SK-N-SH (cell line): ENCODE data around the gene PLCG2. TPM values are rescaled to one million over a fixed set of nuclear protein-coding genes. Genes with fewer than 3 reads are reported as not detected.

Source experiments
- CTCF ChIA-PET: fragments of 300-600, 350-600 bp; formaldehyde crosslinking; extraction: SDS; loops from one replicate; lab custom pipeline; 2021; lab: Yijun Ruan, JAX
- POLR2A ChIA-PET: fragments of 350-600 bp; sonication (Branson Sonifier 250); formaldehyde crosslinking; extraction: SDS; loops from one replicate; lab custom pipeline; 2020; ENCODE audit warnings: antibody characterized with exemption, inconsistent platforms; lab: Yijun Ruan, JAX
- DNase-seq: peaks from one replicate; pipeline ENCODE4 v3.0.0; 2012
- H2AFZ ChIP-seq: fragments of 200-600 bp; sonication (generic); 2 replicates; pipeline ENCODE4 v1.8.1; 2016; ENCODE audit warnings: antibody characterized with exemption, mild to moderate bottlenecking, low read depth
- H3F3A ChIP-seq: fragments of 200-600 bp; sonication (generic); replicated peaks from 2 replicates; pipeline ENCODE3; 2016; ENCODE audit warnings: antibody characterized with exemption, mild to moderate bottlenecking; ENCODE audit not compliant: insufficient read depth
- H3K27ac ChIP-seq, 2 experiments: fragments of 200-500 bp in 1 of 2; fragments of 200-600 bp in 1 of 2; sonication (Bioruptor generic) in 1 of 2; sonication (generic), shearing (Covaris generic) in 1 of 2; 2 replicates each; pipeline versions ENCODE4 v1.5.1 to v1.6.1; 2014 to 2016; ENCODE audit warnings: low read depth in 2 of 2, inconsistent platforms in 1 of 2, low read length in 1 of 2, mild to moderate bottlenecking in 1 of 2, mixed read lengths in 1 of 2
- H3K27me3 ChIP-seq: fragments of 200-600 bp; sonication (generic), shearing (Covaris generic); 2 replicates; pipeline ENCODE4 v1.6.1; 2016; ENCODE audit warnings: mixed run types; ENCODE audit not compliant: insufficient read depth
- H3K36me3 ChIP-seq, 2 experiments: fragments of 200-500 bp in 1 of 2; fragments of 200-600 bp in 1 of 2; sonication (Bioruptor generic) in 1 of 2; sonication (generic) in 1 of 2; replicated peaks in 1 of 2; 2 replicates each; pipeline versions ENCODE3 to v1.5.1; 2014 to 2016; ENCODE audit warnings: low read length in 1 of 2, mild to moderate bottlenecking in 1 of 2; ENCODE audit not compliant: insufficient read depth in 2 of 2, control insufficient read depth in 1 of 2
- H3K4me1 ChIP-seq, 2 experiments: fragments of 200-500 bp in 1 of 2; fragments of 200-600 bp in 1 of 2; sonication (Bioruptor generic) in 1 of 2; sonication (generic), shearing (Covaris generic) in 1 of 2; 2 replicates each; pipeline versions ENCODE4 v1.5.1 to v1.6.1; 2014 to 2016; ENCODE audit warnings: low read depth in 1 of 2, low read length in 1 of 2, mixed run types in 1 of 2; ENCODE audit not compliant: insufficient read depth in 2 of 2, control insufficient read depth in 1 of 2
- H3K4me2 ChIP-seq: fragments of 200-600 bp; sonication (generic), shearing (Covaris generic); 2 replicates; pipeline ENCODE4 v1.6.1; 2017; ENCODE audit warnings: mixed run types
- H3K4me3 ChIP-seq, 2 experiments: fragments of 200-500 bp in 1 of 2; fragments of 200-600 bp in 1 of 2; sonication (Bioruptor generic) in 1 of 2; sonication (generic), shearing (Covaris generic) in 1 of 2; 2 replicates each; pipeline versions ENCODE4 v1.5.1 to v1.8.1; 2014 to 2016; ENCODE audit warnings: low read depth in 2 of 2, inconsistent platforms in 1 of 2, low read length in 1 of 2, mild to moderate bottlenecking in 1 of 2, mixed read lengths in 1 of 2, moderate library complexity in 1 of 2
- H3K79me2 ChIP-seq: fragments of 200-600 bp; sonication (generic); 2 replicates; pipeline ENCODE4 v1.8.1; 2017; ENCODE audit warnings: mild to moderate bottlenecking; ENCODE audit not compliant: insufficient read depth
- H3K9ac ChIP-seq: fragments of 200-600 bp; sonication (generic); 2 replicates; pipeline ENCODE4 v1.6.1; 2017; ENCODE audit warnings: mixed run types
- H3K9me2 ChIP-seq: fragments of 200-600 bp; sonication (generic); 2 replicates; pipeline ENCODE4 v1.6.1; 2017; ENCODE audit warnings: mixed run types
- H3K9me3 ChIP-seq: fragments of 200-600 bp; sonication (generic); 2 replicates; pipeline ENCODE4 v1.6.1; 2017; ENCODE audit warnings: mixed run types, mild to moderate bottlenecking, moderate library complexity
- H4K20me1 ChIP-seq: fragments of 200-600 bp; sonication (generic); 2 replicates; pipeline ENCODE4 v1.6.1; 2017; ENCODE audit warnings: mild to moderate bottlenecking, mixed run types; ENCODE audit not compliant: insufficient read depth
- FOXJ3 ChIP-seq: sonication (generic); formaldehyde crosslinking; IDR thresholded peaks from 2 replicates; pipeline ENCODE4 v1.5.1; 2020; ENCODE audit warnings: mild to moderate bottlenecking, missing genetic modification reagents
- GABPA ChIP-seq: IDR thresholded peaks from 2 replicates; pipeline ENCODE4 v1.4.0; 2012; ENCODE audit warnings: low read depth, mild to moderate bottlenecking
- GATA2 ChIP-seq: sonication (generic); formaldehyde crosslinking; IDR thresholded peaks from 2 replicates; pipeline ENCODE4 v1.5.0; 2020; ENCODE audit warnings: mild to moderate bottlenecking, missing genetic modification reagents
- RAD21 ChIP-seq: IDR thresholded peaks from 2 replicates; pipeline ENCODE4 v1.6.1; 2012; ENCODE audit warnings: mild to moderate bottlenecking, low read length
- RCOR1 ChIP-seq: fragments of 150-350 bp; IDR thresholded peaks from 2 replicates; pipeline ENCODE4 v1.6.1; 2017; ENCODE audit warnings: antibody characterized with exemption, low read length
- RFX5 ChIP-seq: IDR thresholded peaks from 2 replicates; pipeline ENCODE4 v1.6.1; 2012; ENCODE audit warnings: mild to moderate bottlenecking, improper control_type of control experiment, low read length
- SMC3 ChIP-seq: IDR thresholded peaks from 2 replicates; pipeline ENCODE4 v1.6.1; 2012; ENCODE audit warnings: low read depth, low read length, improper control_type of control experiment
- TAF1 ChIP-seq: IDR thresholded peaks from 2 replicates; pipeline ENCODE4 v1.6.1; 2012; ENCODE audit warnings: low read depth, mild to moderate bottlenecking, low read length, moderate library complexity, borderline replicate concordance
- TCF12 ChIP-seq: IDR thresholded peaks from 2 replicates; pipeline ENCODE4 v1.4.0; 2012
- TEAD4 ChIP-seq: IDR thresholded peaks from 2 replicates; pipeline ENCODE4 v1.4.0; 2012; ENCODE audit warnings: mild to moderate bottlenecking, borderline replicate concordance; ENCODE audit not compliant: insufficient read depth
- USF1 ChIP-seq: IDR thresholded peaks from 2 replicates; pipeline ENCODE4 v1.4.0; 2012; ENCODE audit warnings: low read depth, borderline replicate concordance
- WGBS: methylation state at CpG from one replicate; pipeline ENCODE4 v1.1.6; 2017; ENCODE audit warnings: low lambda C conversion rate; 5-methylcytosine and 5-hydroxymethylcytosine counted together
- polyA plus RNA-seq, 3 experiments: library from polyadenylated mRNA; depleted of rRNA; stranded (reverse); fragments of >200 nt; gene quantifications; 2 replicates each; pipeline ENCODE4 v1.2.3, GENCODE V29; 2012
- TF ChIP-seq, protein P1 (sequence below): IDR thresholded peaks from 2 replicates; pipeline ENCODE4; 2012
- TF ChIP-seq, protein P2 (sequence below): IDR thresholded peaks from 2 replicates; pipeline ENCODE4 v1.6.1; 2012; ENCODE audit warnings: mild to moderate bottlenecking, low read depth, low read length, moderate library complexity
- TF ChIP-seq, protein P3 (sequence below): fragments of 150-350 bp; IDR thresholded peaks from 2 replicates; pipeline ENCODE4 v1.6.1; 2016; ENCODE audit warnings: mild to moderate bottlenecking, low read depth, low read length

Gene PLCG2
- polyA plus RNA-seq, 1 of the 3 experiments (the other 2 are of a cell fraction) = 0.23 TPM

DNA sequence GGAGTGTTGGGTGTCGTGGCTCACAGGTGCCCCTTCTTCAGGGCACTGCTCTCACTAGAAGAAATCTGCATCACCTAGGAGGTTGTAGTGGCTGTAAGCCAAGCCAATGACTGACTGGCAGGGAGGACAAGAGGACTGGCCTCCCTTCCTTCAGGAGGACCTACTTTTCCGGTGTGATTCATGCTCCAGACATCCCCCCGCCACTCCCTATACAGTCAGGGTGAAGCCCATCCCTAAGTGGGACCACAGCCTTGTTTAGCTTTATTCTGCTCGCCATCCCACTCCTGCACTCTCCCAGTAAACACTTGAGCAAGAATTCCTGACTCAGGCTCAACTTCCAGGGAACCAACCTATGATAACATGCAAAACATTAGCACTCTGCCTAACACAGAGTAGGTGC, 67.0 kb downstream of the PLCG2 start:
- Histone ChIP-seq H2AFZ (no peak overlapping the region), H3K9me2 (no peaks in the 10 kb centered on the region), H3K4me3 (no peak overlapping the region), H4K20me1 (no peaks in the 10 kb centered on the region), H3K27ac (no peak overlapping the region), H3K4me1 (no peaks in the 10 kb centered on the region), H3K9me3 (no peaks in the 10 kb centered on the region), H3K9ac (no peak overlapping the region), H3K36me3 (no peaks in the 10 kb centered on the region), H3K79me2 (no peaks in the 10 kb centered on the region), H3K27me3 (no peaks in the 10 kb centered on the region), H3K4me2 (no peak overlapping the region), H3F3A (no peaks in the 10 kb centered on the region)
- no peak for DNase-seq
- ChIA-PET POLR2A (no interaction called here), CTCF (no interaction called here)
- TF ChIP-seq, protein P1, sequence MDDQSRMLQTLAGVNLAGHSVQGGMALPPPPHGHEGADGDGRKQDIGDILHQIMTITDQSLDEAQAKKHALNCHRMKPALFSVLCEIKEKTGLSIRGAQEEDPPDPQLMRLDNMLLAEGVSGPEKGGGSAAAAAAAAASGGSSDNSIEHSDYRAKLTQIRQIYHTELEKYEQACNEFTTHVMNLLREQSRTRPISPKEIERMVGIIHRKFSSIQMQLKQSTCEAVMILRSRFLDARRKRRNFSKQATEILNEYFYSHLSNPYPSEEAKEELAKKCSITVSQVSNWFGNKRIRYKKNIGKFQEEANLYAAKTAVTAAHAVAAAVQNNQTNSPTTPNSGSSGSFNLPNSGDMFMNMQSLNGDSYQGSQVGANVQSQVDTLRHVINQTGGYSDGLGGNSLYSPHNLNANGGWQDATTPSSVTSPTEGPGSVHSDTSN = no peak
- no peak for TF ChIP-seq RAD21
- TF ChIP-seq TAF1 = no peak
- no peak for TF ChIP-seq RFX5
- TF ChIP-seq USF1 = no peak
- TF ChIP-seq TEAD4 = no peak
- TF ChIP-seq, protein P2, sequence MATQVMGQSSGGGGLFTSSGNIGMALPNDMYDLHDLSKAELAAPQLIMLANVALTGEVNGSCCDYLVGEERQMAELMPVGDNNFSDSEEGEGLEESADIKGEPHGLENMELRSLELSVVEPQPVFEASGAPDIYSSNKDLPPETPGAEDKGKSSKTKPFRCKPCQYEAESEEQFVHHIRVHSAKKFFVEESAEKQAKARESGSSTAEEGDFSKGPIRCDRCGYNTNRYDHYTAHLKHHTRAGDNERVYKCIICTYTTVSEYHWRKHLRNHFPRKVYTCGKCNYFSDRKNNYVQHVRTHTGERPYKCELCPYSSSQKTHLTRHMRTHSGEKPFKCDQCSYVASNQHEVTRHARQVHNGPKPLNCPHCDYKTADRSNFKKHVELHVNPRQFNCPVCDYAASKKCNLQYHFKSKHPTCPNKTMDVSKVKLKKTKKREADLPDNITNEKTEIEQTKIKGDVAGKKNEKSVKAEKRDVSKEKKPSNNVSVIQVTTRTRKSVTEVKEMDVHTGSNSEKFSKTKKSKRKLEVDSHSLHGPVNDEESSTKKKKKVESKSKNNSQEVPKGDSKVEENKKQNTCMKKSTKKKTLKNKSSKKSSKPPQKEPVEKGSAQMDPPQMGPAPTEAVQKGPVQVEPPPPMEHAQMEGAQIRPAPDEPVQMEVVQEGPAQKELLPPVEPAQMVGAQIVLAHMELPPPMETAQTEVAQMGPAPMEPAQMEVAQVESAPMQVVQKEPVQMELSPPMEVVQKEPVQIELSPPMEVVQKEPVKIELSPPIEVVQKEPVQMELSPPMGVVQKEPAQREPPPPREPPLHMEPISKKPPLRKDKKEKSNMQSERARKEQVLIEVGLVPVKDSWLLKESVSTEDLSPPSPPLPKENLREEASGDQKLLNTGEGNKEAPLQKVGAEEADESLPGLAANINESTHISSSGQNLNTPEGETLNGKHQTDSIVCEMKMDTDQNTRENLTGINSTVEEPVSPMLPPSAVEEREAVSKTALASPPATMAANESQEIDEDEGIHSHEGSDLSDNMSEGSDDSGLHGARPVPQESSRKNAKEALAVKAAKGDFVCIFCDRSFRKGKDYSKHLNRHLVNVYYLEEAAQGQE = no peak
- no peak for TF ChIP-seq GABPA
- TF ChIP-seq FOXJ3 (CRISPR knock-in tag) = no peak
- no peak for TF ChIP-seq TCF12
- TF ChIP-seq, protein P3, sequence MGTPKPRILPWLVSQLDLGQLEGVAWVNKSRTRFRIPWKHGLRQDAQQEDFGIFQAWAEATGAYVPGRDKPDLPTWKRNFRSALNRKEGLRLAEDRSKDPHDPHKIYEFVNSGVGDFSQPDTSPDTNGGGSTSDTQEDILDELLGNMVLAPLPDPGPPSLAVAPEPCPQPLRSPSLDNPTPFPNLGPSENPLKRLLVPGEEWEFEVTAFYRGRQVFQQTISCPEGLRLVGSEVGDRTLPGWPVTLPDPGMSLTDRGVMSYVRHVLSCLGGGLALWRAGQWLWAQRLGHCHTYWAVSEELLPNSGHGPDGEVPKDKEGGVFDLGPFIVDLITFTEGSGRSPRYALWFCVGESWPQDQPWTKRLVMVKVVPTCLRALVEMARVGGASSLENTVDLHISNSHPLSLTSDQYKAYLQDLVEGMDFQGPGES = no peak
- no peak for TF ChIP-seq RCOR1
- TF ChIP-seq SMC3 = no peak
- TF ChIP-seq GATA2 (CRISPR knock-in tag) = no peak
- 0% methylated on average over 3 of the region's 4 CpGs for WGBS
